Loucy (cell line): ENCODE results near the gene ZBTB12.

Experiments used
- H2AFZ ChIP-seq: fragments of 200-600 bp; sonication (generic); 2 replicates; pipeline ENCODE4 v1.6.0; 2016; ENCODE audit warnings: antibody characterized with exemption, mild to moderate bottlenecking, low read length, moderate library complexity
- H3F3A ChIP-seq: fragments of 200-600 bp; 2 replicates; pipeline ENCODE4 v1.6.0; 2016; ENCODE audit warnings: antibody characterized with exemption, low read depth, mild to moderate bottlenecking
- H3K27me3 ChIP-seq: fragments of 200-600 bp; sonication (generic); 2 replicates; pipeline ENCODE4 v1.6.1; 2014; ENCODE audit warnings: low read length, mild to moderate bottlenecking; ENCODE audit not compliant: insufficient read depth, poor library complexity, severe bottlenecking
- H3K36me3 ChIP-seq: fragments of 200-600 bp; sonication (generic); 2 replicates; pipeline ENCODE4 v1.6.1; 2016; ENCODE audit warnings: low read length; ENCODE audit not compliant: insufficient read depth
- H3K4me1 ChIP-seq: fragments of 200-600 bp; sonication (generic); 2 replicates; pipeline ENCODE4 v1.5.1; 2014; ENCODE audit warnings: low read length, mild to moderate bottlenecking; ENCODE audit not compliant: insufficient read depth, poor library complexity, severe bottlenecking
- H3K4me2 ChIP-seq: fragments of 200-600 bp; sonication (generic); 2 replicates; pipeline ENCODE4 v1.6.0; 2014; ENCODE audit warnings: antibody characterized with exemption, low read length, low read depth, mild to moderate bottlenecking; ENCODE audit not compliant: poor library complexity, severe bottlenecking
- H3K4me3 ChIP-seq: fragments of 200-600 bp; sonication (generic); 2 replicates; pipeline ENCODE4 v1.5.1; 2014; ENCODE audit warnings: low read length, mild to moderate bottlenecking, mixed read lengths; ENCODE audit not compliant: poor library complexity, severe bottlenecking
- H3K79me2 ChIP-seq: fragments of 200-600 bp; sonication (generic); 2 replicates; pipeline ENCODE4 v1.6.1; 2014; ENCODE audit warnings: low read length; ENCODE audit not compliant: insufficient read depth
- H3K9ac ChIP-seq: fragments of 200-600 bp; sonication (generic); 2 replicates; pipeline ENCODE4 v1.6.0; 2014; ENCODE audit warnings: mild to moderate bottlenecking, low read depth, low read length, moderate library complexity; ENCODE audit not compliant: poor library complexity, severe bottlenecking
- H3K9me2 ChIP-seq: fragments of 200-600 bp; sonication (generic); replicated peaks from 2 replicates; pipeline ENCODE4 v1.6.1; 2016; ENCODE audit warnings: low read depth, low read length, mixed read lengths
- H3K9me3 ChIP-seq: fragments of 200-600 bp; sonication (generic); 2 replicates; pipeline ENCODE4 v1.6.1; 2014; ENCODE audit warnings: mild to moderate bottlenecking, antibody characterized with exemption, low read length, low read depth; ENCODE audit not compliant: insufficient read depth
- H4K20me1 ChIP-seq: fragments of 200-600 bp; sonication (generic); 2 replicates; pipeline ENCODE4 v1.6.0; 2014; ENCODE audit warnings: antibody characterized with exemption, low read length, mild to moderate bottlenecking; ENCODE audit not compliant: insufficient read depth, poor library complexity, severe bottlenecking
- EZH2phosphoT487 ChIP-seq: fragments of 200-600 bp; IDR thresholded peaks from 2 replicates; pipeline ENCODE4 v1.6.1; 2018; ENCODE audit warnings: antibody characterized with exemption, mild to moderate bottlenecking, moderate library complexity, borderline replicate concordance
- TF ChIP-seq, protein P1 (sequence below): fragments of 200-600 bp; sonication (generic); conservative IDR thresholded peaks from 2 replicates; pipeline ENCODE4 v1.5.1; 2014; ENCODE audit warnings: mild to moderate bottlenecking, antibody characterized with exemption, low read length

Gene ZBTB12

DNA sequence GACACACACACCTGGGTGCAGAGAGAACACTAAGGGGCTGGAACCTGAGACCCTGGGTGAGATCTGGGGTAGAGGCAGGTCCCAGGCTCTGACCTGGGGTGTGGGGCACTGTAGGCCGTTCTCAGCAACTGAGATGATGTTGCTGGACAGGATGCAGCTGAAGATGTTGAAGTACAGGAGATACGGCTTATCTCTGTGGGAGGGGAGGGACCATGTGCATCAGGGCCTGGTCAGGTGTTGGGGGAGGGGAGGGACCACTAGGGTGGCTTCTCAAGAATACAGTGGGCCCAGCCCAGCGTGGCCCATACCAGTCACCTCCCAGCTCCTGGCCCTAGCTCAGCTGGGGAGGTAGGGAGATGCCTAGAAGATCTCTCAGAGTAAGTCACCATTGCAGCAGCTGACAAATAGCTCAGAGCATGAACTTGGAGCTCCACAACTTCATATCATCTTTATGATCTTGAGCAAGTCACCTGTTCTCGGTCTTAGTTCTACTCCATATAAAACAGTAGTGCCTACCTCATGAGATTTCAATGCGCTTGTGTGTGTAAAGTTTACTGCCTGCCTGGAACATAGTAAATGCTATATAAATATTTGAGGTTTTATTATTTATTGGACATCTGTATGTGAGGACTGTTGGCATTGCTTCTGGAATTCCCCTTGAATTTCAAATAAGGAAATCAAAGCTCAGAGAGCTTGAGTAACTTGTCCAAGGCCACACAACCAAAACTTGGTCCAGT, 26.9 kb downstream of the ZBTB12 start:
- H3K36me3 ChIP-seq = peaks cover 6% of the 10 kb centered on the region; the same call in 1 of the 2 replicates
- no peaks in the 10 kb centered on the region for H3K4me1 ChIP-seq
- H3K4me3 ChIP-seq = no peak overlapping the region
- no peaks in the 10 kb centered on the region for H3K27me3 ChIP-seq
- H3K9ac ChIP-seq = no peak overlapping the region
- H2AFZ ChIP-seq = no peak overlapping the region
- H3F3A ChIP-seq = 0 out of 2 replicates have a peak, but pooled peaks cover 5% of the 10 kb centered on the region
- H3K9me3 ChIP-seq = no peaks in the 10 kb centered on the region
- no peaks in the 10 kb centered on the region for H4K20me1 ChIP-seq
- H3K79me2 ChIP-seq = no peaks in the 10 kb centered on the region
- TF ChIP-seq, protein P1, sequence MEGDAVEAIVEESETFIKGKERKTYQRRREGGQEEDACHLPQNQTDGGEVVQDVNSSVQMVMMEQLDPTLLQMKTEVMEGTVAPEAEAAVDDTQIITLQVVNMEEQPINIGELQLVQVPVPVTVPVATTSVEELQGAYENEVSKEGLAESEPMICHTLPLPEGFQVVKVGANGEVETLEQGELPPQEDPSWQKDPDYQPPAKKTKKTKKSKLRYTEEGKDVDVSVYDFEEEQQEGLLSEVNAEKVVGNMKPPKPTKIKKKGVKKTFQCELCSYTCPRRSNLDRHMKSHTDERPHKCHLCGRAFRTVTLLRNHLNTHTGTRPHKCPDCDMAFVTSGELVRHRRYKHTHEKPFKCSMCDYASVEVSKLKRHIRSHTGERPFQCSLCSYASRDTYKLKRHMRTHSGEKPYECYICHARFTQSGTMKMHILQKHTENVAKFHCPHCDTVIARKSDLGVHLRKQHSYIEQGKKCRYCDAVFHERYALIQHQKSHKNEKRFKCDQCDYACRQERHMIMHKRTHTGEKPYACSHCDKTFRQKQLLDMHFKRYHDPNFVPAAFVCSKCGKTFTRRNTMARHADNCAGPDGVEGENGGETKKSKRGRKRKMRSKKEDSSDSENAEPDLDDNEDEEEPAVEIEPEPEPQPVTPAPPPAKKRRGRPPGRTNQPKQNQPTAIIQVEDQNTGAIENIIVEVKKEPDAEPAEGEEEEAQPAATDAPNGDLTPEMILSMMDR = no peak
- TF ChIP-seq EZH2phosphoT487 = no peak
- no peaks in the 10 kb centered on the region for H3K9me2 ChIP-seq
- H3K4me2 ChIP-seq = no peak overlapping the region

DNA sequence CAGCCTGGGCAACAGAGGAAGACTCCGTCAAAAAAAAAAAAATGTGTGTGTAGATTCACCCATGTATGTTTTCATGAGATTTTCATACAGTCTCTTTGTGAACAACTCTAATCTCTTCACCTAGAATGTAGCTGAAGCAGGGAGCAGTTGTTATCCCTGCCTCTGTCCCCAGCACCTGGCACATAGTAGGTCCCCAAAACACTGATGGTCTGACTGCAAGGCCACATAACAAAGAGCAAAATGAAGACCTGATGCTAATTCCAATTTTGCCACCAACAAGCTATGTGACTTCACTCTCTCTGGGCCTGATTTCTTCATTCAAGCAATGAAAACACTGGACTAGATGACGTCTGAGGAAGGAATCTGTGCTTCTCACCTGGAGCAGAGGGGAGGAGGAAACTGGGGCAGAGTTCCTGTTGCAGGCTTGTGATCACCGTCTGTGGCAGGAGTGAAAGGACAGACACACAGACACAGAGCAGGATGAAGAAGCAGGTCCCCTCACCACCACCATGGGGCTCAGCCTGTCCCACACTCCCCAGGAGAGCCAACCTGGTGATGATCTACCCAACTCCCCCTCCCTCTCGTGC, 27.7 kb downstream of the ZBTB12 start:
- no peaks in the 10 kb centered on the region for H4K20me1 ChIP-seq
- no peak overlapping the region for H3K4me3 ChIP-seq
- H3F3A ChIP-seq = 0 out of 2 replicates have a peak, but pooled peaks cover 5% of the 10 kb centered on the region
- H3K79me2 ChIP-seq = no peaks in the 10 kb centered on the region
- no peak for TF ChIP-seq EZH2phosphoT487
- TF ChIP-seq, protein P1 = no peak
- no peaks in the 10 kb centered on the region for H3K4me1 ChIP-seq
- H3K9ac ChIP-seq = no peak overlapping the region
- no peaks in the 10 kb centered on the region for H3K9me3 ChIP-seq
- no peaks in the 10 kb centered on the region for H3K9me2 ChIP-seq
- no peak overlapping the region for H3K4me2 ChIP-seq
- H3K27me3 ChIP-seq = no peaks in the 10 kb centered on the region
- H2AFZ ChIP-seq = no peak overlapping the region
- no peaks in the 10 kb centered on the region for H3K36me3 ChIP-seq

DNA sequence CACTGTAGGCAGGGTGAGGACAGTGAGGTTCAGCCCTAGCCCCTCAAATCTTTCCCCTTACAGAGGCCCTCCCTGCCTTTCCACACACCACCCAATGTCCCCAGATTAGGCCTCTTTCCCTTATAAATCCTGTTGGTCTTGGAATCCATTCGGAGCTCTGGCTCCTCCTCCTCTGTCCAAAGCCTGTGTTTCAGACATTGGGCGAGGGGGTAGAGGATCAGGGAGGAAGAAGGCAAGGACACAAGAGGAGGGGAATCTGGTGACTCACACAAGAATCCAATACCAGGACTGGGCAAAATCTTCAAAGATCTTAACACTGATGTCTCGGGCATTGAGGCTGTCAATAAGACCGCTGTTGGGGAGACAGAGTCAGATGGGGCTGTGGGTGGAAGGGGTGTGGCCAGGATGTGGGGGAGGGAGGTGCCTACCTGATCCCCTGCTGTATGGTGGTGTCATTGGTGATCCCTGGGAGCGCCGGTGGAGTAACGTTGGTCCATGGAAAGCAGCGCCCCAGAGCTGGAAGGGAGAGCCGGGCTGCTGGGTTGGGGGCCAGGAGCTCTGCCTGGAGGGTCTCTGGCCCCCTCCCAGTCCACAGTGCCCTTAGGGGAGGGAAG, 30.7 kb downstream of the ZBTB12 start:
- H3K79me2 ChIP-seq = no peaks in the 10 kb centered on the region
- no peaks in the 10 kb centered on the region for H3K9me2 ChIP-seq
- 0 out of 2 replicates have a peak, but pooled peaks cover 5% of the 10 kb centered on the region for H3F3A ChIP-seq
- H3K4me2 ChIP-seq = no peak overlapping the region
- H3K36me3 ChIP-seq = no peaks in the 10 kb centered on the region
- H3K4me1 ChIP-seq = no peaks in the 10 kb centered on the region
- TF ChIP-seq, protein P1 = no peak
- no peak for TF ChIP-seq EZH2phosphoT487
- no peak overlapping the region for H2AFZ ChIP-seq
- no peaks in the 10 kb centered on the region for H3K27me3 ChIP-seq
- H3K4me3 ChIP-seq = no peak overlapping the region
- H3K9ac ChIP-seq = no peak overlapping the region
- H4K20me1 ChIP-seq = no peaks in the 10 kb centered on the region
- H3K9me3 ChIP-seq = no peaks in the 10 kb centered on the region
